GM11168 (cell line): ENCODE results near the gene LAMC3.

Experiments
- in situ Hi-C: fragments of 300-500 bp; cut with MboI; formaldehyde crosslinking; loops from one replicate; pipeline ENCODE4 v1.12.0; 2022; ENCODE audit warnings: low sequenced_read_pairs; ENCODE audit not compliant: unreplicated experiment

The LAMC3 gene

GRCh38 chr9:130975932-130976841, 32.8 kb upstream of the LAMC3 start:
- in situ Hi-C loops: no loop called here

- in situ Hi-C loops: no loop called here
Observed at GRCh38 chr9:130977811-130978221, 31.2 kb upstream of the LAMC3 start.

- in situ Hi-C loops: no loop called here
Observed at GRCh38 chr9:130979591-130980385, 29.2 kb upstream of the LAMC3 start.

GRCh38 chr9:130980526-130980925, 28.4 kb upstream of the LAMC3 start:
- in situ Hi-C loops: no loop called here

- in situ Hi-C loops: no loop called here
Observed at GRCh38 chr9:130981002-130981755, 27.8 kb upstream of the LAMC3 start.

- in situ Hi-C loops: no loop called here
Observed at GRCh38 chr9:130981756-130982137, 27.2 kb upstream of the LAMC3 start.

- in situ Hi-C loops: no loop called here
Observed at GRCh38 chr9:130982636-130983358, 26.2 kb upstream of the LAMC3 start.

GRCh38 chr9:130983359-130983670, 25.7 kb upstream of the LAMC3 start:
- in situ Hi-C loops: no loop called here

GRCh38 chr9:130983970-130984369, 25.0 kb upstream of the LAMC3 start:
- in situ Hi-C loops: no loop called here

GRCh38 chr9:130984521-130984920, 24.5 kb upstream of the LAMC3 start:
- in situ Hi-C loops: no loop called here

- in situ Hi-C loops: no loop called here
Observed at GRCh38 chr9:130985029-130985428, 23.9 kb upstream of the LAMC3 start.

- in situ Hi-C loops: no loop called here
Observed at GRCh38 chr9:130985606-130986162, 23.3 kb upstream of the LAMC3 start.

GRCh38 chr9:130986356-130986965, 22.5 kb upstream of the LAMC3 start:
- in situ Hi-C loops: no loop called here

- in situ Hi-C loops: no loop called here
Observed at GRCh38 chr9:130987054-130987453, 21.9 kb upstream of the LAMC3 start.

- in situ Hi-C loops: no loop called here
Observed at GRCh38 chr9:130987738-130988399, 21.1 kb upstream of the LAMC3 start.

- in situ Hi-C loops: no loop called here
Observed at GRCh38 chr9:130988400-130988747, 20.6 kb upstream of the LAMC3 start.

- in situ Hi-C loops: no loop called here
Observed at GRCh38 chr9:130988905-130989304, 20.1 kb upstream of the LAMC3 start.

GRCh38 chr9:130989391-130989790, 19.6 kb upstream of the LAMC3 start:
- in situ Hi-C loops: no loop called here

- in situ Hi-C loops: no loop called here
Observed at GRCh38 chr9:130989891-130990290, 19.1 kb upstream of the LAMC3 start.
